ENCODE measurements around the gene SMOC2. TPM values are rescaled to one million over a fixed set of nuclear protein-coding genes. Genes with fewer than 3 reads are reported as not detected.
"Not testable (repeated sequence)": the region's sequence is repeated elsewhere in the genome, so short reads cannot be mapped to it uniquely, and the experiment has no call there.

The SMOC2 gene
- total RNA-seq, 1 experiment from 2014 or later, result 0.20 TPM

DNA sequence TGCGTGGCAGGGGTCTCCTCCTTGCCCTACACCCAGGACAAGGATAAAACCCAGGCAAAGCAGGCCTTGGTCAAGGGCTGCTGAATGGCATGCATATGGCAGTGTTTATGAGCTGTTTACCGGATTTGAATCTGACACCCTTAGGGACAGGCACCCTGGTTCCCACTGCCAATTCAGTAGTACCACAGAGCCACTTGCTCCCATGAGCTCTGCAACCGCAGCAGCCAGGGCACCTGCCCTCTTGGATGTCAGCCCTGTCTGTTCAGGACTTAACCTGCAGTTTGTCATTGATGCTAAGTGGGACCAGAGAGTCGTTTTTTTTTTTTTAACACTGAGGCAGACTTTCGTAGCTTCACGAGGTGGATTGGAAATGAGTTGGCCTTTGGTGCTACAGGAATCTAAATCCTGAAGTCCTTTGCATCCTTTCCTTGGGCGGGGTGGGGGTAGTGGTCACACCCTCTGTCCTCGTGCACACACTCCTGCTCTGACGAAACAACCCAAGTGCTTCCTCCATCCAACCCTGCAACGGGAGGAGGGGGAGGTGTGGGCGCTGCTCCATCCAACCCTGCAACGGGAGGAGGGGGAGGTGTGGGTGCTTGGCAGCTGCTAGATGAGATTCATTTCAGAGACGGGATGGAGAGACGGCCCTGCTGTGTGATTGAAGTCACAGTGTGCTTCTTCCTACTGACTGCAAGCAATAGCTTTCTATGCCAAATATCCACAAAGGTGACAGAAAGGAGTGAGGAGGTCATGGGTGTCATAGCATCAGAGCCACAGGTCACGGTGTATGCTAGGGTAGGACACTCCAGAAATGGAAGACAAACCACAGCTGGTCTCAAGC is 166.5 kb downstream of the SMOC2 start:
- in situ Hi-C loops (cut with HindIII; ENCODE audit: low sequenced_read_pairs), result no loop called here
- DNase-seq (ENCODE audit: low spot score), result no peak

DNA sequence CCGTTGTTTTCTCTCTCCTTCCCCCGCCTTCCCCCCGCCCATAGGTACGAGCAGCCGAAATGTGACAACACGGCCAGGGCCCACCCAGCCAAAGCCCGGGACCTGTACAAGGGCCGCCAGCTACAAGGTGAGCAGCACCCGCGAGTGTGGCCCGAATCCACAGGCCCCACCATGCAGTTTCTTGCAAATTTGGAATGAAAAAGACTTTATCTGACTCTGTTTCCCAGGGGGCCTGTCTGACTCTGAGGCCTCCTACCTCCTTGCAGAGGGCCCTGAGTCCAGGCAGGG is 167.1 kb downstream of the SMOC2 start:
- no peak for DNase-seq (ENCODE audit: low spot score)
- in situ Hi-C loops (cut with HindIII; ENCODE audit: low sequenced_read_pairs), result no loop called here

DNA sequence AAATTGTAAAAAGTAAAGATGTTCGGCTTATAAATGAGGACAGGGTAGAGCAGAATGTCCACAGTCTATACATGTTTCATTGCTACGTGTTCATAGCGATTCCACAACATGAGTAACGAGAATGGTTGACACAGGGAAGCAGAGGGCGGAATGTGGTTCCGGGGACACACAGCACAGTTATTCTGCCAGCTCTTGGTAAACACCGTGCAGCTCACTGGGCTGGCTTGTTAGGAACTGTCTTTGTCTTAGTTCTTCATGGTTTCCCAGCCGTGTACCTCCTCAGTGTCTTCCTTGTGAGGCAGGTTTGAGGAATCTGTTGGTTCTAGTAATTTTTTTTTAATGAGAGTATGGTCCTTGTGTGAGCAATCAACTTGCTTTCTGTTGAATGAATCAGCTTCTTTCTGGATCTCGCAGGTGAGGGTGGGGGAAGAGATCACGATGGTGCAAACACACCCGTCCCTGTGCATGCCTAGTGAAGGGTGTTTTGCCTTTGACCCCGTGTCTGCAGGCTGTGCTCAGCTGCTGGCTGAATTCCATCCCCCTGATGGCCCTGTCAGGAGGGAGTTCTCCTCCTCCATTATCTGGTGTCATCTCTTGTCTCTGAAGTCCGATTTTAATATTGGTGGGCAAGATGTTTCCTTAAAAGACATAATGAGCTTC is 168.2 kb downstream of the SMOC2 start:
- DNase-seq (ENCODE audit: low spot score), result no peak
- in situ Hi-C loops (cut with HindIII; ENCODE audit: low sequenced_read_pairs), result no loop called here

DNA sequence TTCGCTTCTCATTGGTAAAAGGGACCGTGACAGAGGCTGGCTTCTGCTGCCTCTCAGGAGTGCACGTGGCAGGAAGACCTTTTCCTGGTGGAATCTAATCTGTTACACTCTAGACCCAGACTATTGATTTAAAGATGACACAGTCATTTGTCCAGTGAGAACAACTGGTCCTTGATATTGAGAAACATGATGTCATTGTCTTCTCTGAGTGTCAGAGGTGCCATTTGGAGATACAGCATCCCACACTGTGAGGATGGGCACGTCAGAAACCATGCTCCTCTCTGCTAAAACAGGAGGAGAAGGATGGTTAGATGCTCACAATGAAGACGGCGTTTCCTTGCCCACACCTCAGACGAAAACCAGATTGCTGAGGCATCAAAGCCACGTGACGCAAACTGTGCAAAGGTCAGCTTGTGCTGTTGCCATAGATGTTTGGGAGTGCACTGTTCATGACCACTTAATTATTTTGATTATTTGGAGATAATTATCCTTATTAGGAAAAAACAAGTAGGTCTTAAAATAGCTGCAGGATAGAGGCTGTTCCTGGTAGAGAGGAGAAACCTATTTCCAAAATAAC is 169.0 kb downstream of the SMOC2 start:
- DNase-seq (ENCODE audit: low spot score), result no peak
- in situ Hi-C loops (cut with HindIII; ENCODE audit: low sequenced_read_pairs), result no loop called here

DNA sequence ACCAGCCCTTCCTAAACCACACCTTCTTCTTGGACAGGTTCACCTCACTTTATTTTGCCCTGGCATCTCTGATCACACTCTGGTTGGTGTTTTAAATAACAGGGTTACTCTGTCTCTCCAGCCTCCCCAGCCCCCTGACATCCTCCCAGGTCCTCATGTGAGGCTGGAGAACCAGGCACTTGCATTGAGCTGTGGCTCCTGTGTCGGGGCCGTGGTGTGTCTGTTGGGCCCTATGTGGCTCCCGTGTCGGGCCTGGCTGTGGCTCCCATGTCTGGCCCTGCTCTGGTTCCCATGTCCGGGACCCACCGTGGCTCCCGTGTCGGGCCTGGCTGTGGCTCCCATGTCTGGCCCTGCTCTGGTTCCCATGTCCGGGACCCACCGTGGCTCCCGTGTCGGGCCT is 170.0 kb downstream of the SMOC2 start:
- in situ Hi-C loops (cut with HindIII; ENCODE audit: low sequenced_read_pairs); DNase-seq (ENCODE audit: low spot score): not testable (repeated sequence)

DNA sequence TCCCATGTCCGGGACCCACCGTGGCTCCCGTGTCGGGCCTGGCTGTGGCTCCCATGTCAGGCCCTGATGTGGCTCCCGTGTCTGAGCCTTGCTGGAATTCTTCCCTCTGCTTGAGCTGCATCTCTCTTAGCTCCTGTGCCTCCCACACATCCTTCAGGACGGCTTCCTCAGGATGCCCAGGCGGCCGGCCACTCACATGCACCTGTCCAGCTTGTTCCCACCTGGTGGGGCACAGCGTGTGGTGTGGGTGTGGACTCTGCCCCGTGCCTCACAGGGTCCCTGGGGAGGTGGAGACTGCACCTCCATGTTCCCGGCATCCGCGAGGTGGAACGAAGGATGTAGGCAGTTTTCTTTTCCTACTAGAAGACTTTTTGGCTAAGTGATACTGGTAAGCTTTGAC is 170.7 kb downstream of the SMOC2 start:
- in situ Hi-C loops (cut with HindIII; ENCODE audit: low sequenced_read_pairs), result no loop called here
- DNase-seq (ENCODE audit: low spot score), result no peak

DNA sequence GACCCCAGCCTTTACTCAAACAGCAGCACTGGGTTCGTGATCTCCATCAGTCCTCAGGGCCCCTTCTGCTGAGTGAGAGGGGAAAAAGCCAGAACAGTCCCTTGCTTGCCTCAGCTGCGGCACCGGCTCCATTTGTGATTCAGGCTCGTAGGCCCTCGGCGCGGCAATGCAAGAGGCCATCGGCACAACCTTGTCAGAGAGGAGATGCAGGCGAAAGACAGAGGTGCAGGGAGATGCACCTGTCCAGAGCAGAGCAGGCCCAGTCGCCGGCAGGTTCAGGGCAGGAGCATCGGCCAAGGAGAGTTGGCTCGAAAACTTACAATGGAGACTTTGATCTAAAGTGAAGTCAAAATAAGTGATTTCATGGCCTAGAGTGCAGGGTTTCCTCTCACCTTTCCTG is 171.6 kb downstream of the SMOC2 start:
- DNase-seq (ENCODE audit: low spot score), result no peak
- in situ Hi-C loops (cut with HindIII; ENCODE audit: low sequenced_read_pairs), result no loop called here

DNA sequence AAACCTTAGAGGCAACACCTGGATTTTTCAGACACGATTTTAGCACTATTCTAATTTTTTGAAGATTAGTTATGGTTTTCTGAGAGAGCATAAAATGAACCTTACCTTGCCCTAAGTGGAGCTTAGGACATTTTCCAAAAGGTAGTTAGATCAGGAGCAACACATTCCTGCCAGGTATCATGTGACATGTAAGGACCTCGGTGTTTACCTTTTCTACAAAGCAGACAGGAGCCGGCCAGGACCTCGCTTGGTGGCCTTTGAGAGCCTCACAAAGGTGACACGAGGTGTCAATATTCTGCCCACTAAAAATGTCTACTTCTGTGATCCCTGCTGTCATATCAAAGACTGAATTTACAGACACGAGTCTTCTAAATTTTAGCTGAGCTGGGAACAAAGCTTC is 174.9 kb downstream of the SMOC2 start:
- in situ Hi-C loops (cut with HindIII; ENCODE audit: low sequenced_read_pairs), result no loop called here
- no peak for DNase-seq (ENCODE audit: low spot score)

DNA sequence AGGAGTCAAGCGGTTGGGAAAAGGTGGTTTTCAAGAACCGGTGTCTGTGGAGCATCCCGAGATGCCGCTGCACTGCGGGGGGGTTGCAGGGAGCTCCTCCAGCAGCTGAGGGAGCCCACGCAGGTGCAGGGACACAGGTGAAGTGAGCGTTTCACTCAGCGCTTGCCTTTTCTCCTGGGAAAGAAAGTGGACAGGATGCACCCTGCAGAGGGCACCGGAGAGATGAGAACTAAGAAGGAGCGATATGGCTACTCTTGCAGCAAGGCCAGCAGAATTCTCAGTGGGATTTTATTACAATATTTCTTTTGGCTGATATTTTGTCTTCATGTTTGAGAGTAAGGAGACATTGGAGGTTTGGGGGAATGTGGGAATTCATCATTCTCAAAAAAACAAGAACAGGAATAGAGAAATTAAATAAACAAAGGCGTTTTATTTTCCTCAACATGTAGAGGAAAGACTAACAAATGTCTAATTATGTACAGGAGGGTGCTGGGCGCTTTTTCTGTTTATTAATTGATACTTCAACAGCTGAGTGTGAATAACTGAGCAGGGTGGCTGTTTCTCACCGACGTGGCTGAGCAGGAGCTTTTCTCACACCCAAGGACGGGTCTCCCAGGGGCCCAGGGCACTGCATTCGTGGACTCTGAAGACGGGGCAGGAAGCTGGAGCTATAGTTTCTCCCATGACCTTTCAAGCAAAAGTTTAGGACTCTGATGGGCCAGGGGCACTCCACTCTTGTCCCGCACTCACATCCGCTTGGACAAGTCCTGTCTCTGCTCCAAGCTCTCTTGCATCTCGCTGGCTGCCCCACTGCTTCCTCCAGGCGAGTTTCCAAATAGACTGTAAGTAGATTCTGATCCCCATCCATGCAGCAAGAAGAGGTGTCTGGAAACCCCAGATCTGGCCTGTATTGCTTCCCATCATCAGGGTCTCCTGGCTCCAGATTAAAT is 176.1 kb downstream of the SMOC2 start:
- DNase-seq (ENCODE audit: low spot score), result no peak
- in situ Hi-C loops (cut with HindIII; ENCODE audit: low sequenced_read_pairs), result no loop called here

DNA sequence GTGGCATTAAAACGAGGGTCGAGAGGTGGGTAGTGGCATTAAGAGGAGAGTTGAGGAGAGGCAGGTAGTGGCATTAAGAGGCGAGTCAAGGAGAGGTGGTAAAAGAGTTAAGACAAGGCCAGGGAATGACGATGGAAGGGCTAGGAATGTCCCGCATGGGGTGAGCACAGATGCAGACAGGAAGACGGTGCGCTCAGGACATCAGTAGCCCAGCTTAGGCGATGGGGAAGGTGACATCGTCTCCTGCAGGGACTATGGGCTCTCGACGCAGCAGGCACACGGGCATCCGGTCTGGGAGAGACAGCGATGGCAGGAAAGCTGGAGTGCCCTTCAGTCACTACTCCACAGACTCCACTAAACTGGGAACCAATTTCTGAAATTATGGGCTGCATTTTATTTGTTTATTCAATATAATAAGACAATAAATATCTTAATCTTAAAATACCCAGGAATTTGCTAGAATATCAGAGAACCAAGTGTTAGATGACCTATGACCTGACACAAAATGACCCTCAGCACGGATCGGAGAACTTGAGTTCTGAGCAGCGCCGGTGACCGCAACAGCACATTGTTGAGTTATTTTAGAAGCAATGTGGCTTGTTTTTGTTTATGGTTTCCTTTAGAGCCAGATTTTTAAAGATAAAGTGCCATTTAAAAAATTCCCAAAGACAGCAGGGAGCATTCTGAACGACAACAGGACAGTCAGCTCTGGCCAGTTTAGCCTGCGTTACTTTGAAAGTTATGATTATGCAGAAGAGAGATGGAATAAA is 177.7 kb downstream of the SMOC2 start:
- DNase-seq (ENCODE audit: low spot score), result no peak
- in situ Hi-C loops (cut with HindIII; ENCODE audit: low sequenced_read_pairs), result no loop called here

DNA sequence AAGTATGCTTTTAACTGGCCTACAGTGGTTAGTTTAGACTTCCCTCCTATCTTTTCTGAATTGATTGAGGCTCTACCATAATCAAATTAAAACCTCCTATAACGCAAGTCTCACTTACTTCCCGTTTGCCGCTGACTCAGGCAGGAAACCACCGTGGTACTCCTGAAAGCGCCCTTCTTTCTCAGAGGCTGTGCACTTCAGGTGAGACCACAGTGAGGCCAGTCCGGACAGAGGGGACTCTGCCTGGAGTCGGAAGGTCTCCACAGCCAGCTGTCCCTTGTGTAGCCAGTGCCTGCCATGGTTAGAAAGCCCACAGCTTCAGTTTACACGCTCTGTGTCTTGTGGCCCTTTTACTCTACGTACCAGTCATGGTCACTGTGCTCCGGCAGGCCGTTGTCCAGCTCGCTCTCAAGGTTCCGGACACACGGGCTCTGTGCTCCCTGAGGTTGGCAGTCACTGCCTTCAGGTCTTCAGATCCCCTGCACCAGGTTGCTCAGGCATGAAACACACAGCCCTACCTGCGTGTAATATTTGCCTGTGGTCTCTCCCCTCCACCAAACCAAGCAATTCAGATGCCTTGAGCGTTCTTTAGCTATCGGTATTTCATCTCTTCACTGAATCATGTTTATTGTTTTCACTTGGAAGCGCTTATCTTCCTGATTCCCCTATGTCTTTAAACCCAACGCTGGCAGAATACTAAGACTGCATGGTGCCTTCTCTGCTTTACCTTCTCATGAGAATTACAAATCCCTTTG is 178.8 kb downstream of the SMOC2 start:
- in situ Hi-C loops (cut with HindIII; ENCODE audit: low sequenced_read_pairs), result no loop called here
- no peak for DNase-seq (ENCODE audit: low spot score)

DNA sequence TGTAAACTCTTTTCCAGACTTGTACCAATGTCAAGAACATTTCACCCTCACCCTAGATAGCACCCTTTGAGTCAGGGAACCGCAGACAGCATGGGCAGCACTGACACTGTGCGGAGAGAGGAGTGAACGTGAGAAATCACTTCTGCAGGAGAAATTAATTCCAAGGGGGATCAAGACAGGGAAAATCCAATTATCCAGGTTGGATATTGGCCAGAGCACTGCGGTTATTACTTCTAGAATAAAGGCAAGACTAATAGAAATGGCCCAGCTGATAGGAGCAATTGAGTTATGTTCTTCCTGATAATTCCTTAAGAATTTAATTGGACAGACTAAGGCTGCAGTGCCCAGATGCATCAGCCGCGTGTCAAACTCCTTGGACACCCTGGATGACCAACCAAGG is 179.6 kb downstream of the SMOC2 start:
- no peak for DNase-seq (ENCODE audit: low spot score)
- in situ Hi-C loops (cut with HindIII; ENCODE audit: low sequenced_read_pairs), result no loop called here

DNA sequence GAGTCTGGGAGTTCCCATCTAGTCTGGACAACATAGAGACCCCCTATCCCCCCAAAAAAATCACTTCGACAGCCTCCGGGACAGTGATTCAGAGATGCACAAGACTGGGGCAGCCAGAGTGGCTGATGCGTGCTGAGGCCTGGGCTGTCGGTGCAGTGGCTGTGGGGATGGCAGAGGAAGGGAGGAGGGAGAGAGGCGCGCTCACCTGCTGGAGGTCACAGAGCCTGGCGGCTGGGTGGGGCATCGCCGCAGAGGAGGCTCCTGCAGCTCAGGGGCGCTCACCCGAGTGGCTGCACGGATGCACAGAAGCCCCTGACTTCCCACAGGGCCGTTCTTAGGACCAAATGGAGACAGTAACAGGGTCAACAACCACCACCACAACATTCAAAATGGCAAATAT is 182.8 kb downstream of the SMOC2 start:
- no peak for DNase-seq (ENCODE audit: low spot score)
- in situ Hi-C loops (cut with HindIII; ENCODE audit: low sequenced_read_pairs), result no loop called here

DNA sequence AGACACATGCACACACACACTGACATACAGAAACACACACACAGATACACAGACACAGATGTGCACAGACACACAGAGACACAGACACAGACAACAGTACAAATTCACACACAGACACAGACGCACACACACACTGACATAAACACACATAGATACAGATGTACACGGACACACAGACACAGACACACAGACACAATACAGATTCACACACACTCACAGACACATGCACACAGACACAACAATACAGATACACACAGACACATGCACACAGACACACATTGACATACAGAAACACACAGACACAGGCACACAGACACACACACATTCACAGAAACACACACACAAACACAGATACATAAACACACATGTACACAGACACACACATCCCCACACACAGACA is 183.6 kb downstream of the SMOC2 start:
- DNase-seq (ENCODE audit: low spot score), result no peak
- in situ Hi-C loops (cut with HindIII; ENCODE audit: low sequenced_read_pairs), result no loop called here

DNA sequence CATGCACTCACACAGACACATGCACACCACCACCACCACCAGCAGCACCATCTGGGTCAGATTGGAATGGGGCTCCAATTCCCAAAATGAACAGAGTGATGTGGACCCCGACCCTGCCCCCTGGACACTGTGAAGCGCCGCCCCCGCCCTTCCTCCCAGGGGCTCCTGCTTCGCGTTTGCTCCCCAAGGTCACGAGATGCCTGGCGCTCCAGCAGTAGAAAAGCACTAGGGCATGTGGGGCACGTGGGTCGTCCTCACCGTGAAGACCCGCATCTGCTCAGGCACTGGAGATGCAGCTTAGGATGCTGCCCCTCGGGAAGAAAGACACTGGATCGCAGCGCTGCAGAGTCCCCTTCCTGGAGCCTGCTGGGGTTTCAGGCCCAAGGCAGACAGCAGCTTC is 184.0 kb downstream of the SMOC2 start:
- in situ Hi-C loops (cut with HindIII; ENCODE audit: low sequenced_read_pairs), result no loop called here
- no peak for DNase-seq (ENCODE audit: low spot score)

DNA sequence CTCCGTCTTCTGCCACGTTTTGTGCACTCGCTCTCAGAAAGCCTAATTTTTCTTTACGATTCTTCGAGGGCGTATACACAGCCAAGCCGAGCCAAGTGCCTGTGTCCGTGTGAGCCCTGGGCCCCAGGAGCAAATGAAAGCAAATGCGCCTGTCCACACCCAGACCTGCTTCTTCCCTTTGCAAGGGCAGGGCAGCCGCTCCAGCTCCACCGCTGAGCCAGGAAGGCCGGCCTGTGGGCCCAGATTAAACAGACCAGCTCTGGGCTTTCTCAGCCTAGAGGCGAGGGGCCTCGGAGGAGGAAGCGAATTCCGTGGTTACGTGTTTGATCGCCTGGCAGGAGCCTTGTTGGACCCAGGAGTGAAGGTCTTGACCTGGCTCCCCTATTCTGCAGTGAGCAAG is 184.6 kb downstream of the SMOC2 start:
- in situ Hi-C loops (cut with HindIII; ENCODE audit: low sequenced_read_pairs), result no loop called here
- DNase-seq (ENCODE audit: low spot score), result no peak

DNA sequence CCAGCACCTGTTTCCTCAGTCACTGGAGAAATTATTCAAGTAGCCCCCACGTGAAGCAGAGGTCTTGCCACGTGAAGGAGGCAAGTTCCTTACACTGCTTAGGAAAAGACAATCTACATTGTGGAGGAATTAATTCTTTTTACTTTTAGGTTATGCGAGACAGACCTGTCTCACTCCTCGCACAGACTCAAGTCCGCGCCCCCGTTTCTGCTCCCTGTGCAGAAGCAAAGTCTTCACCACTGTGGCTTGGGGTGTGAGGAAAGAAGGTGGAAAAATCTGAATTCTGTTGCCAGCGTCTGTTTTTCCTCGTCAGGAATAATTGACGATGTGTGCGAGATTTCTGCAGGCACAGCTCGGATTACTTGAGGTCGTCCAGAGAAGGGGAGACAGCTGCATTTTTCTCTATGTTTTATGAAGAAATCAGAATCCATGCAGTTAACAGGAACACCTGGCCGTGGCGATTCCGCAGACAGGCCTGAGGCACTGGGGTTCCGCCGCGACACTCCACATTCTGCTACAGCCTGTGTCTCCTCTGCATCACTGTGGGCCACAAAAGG is 185.1 kb downstream of the SMOC2 start:
- in situ Hi-C loops (cut with HindIII; ENCODE audit: low sequenced_read_pairs), result no loop called here
- no peak for DNase-seq (ENCODE audit: low spot score)

DNA sequence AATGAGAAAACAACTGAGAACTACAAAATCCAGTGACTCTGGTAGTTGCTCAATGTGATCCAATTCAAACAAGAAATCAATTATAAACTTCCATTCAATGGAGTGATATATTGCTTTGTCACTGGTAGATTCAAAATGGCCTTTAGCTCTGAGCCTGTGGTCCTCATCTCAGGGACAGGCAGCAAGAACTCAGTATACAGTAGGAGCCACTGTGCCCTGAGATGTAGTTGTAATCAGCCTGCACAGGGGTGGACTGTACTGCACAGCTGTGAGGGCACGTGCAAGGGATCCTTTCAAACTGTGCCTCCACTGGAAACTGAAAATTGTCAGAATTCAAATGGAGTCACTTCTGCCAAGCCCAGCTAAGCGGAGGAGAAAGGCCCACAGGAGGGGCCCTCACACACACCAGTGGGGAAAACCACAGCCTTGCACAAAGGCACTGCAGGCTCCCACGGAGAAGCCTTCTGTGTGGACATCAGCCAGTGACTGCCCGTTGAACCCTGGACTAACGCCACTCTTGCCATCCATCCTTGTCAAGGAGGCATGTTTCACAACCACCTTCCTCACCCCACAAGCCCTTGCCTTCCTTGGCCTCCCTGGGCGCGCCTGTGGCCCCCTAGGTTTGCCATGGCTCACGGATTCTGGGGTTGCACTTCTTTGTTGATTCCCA is 186.7 kb downstream of the SMOC2 start:
- in situ Hi-C loops (cut with HindIII; ENCODE audit: low sequenced_read_pairs), result no loop called here
- no peak for DNase-seq (ENCODE audit: low spot score)
